ENCODE measurements around the gene CLASP1.

DNA sequence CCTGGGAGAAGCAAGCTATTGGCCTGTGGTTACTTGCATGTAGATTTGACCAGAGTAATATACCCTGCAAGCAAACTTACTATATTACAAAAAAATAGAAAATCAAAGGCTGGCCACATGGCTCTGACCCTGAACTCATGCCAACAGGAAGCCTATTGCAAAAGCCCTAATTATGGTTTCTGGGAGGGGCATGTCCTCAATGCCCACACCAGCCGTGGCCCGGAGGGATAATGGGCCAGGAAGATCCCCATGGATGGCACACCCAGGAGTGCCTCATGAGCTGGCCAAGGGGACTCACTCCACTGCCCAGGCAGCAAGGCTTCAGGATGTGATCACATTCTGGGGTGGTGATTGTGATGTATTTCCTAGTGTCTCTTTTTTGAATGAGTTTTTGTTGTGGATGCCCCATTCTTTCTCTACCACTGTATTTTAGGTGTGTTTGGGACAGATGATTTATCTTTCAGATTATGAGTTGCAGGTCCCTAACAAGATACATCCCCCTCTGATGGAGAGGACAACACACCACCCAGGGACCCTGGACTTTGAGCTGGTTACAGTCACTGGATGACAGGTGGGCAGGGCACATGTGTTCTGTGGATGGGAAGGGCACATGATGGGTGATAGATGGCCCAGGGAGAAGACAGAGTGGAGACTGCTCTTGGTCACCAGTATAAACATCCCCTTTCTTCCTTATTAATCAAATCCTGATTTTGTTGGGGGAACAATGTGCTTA lies 345.6 kb downstream of the CLASP1 start:
- TF ChIP-seq RXRA (IDR thresholded peaks at IDR 0.05; ENCODE audit: insufficient read depth, low read depth, low read length), result no peak
- TF ChIP-seq, protein P1, sequence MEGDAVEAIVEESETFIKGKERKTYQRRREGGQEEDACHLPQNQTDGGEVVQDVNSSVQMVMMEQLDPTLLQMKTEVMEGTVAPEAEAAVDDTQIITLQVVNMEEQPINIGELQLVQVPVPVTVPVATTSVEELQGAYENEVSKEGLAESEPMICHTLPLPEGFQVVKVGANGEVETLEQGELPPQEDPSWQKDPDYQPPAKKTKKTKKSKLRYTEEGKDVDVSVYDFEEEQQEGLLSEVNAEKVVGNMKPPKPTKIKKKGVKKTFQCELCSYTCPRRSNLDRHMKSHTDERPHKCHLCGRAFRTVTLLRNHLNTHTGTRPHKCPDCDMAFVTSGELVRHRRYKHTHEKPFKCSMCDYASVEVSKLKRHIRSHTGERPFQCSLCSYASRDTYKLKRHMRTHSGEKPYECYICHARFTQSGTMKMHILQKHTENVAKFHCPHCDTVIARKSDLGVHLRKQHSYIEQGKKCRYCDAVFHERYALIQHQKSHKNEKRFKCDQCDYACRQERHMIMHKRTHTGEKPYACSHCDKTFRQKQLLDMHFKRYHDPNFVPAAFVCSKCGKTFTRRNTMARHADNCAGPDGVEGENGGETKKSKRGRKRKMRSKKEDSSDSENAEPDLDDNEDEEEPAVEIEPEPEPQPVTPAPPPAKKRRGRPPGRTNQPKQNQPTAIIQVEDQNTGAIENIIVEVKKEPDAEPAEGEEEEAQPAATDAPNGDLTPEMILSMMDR (IDR thresholded peaks at IDR 0.05; ENCODE audit: control extremely low read depth in 1 of 3, insufficient read depth in 1 of 3, low read depth in 1 of 3, low read length in 3 of 3), result no peak
- TF ChIP-seq EP300 (IDR thresholded peaks at IDR 0.05; ENCODE audit: borderline replicate concordance in 1 of 2, low read depth in 2 of 2, low read length in 2 of 2), result no peak

All from H1 (cell line).